Non-pigmented ciliary epithelial cell (primary cell): Measurements from ENCODE around the gene SLC25A26.
"Not testable (repeated sequence)": the region's sequence is repeated elsewhere in the genome, so short reads cannot be mapped to it uniquely, and the experiment has no call there.

Experiments used
- DNase-seq: peaks from one replicate; pipeline ENCODE4 v3.0.0-alpha.2; 2010; ENCODE audit warnings: low read depth

SLC25A26 gene

GRCh38 chr3:66411474-66411873 lies 190.7 kb downstream of the SLC25A26 start:
- DNase-seq = no peak

- DNase-seq = no peak
Observed at GRCh38 chr3:66411961-66412887, 191.4 kb downstream of the SLC25A26 start.

GRCh38 chr3:66413151-66413751 lies 192.4 kb downstream of the SLC25A26 start:
- no peak for DNase-seq

- DNase-seq = no peak
Observed at GRCh38 chr3:66414846-66415245, 194.0 kb downstream of the SLC25A26 start.

GRCh38 chr3:66415867-66416428 lies 195.1 kb downstream of the SLC25A26 start:
- no peak for DNase-seq

- DNase-seq = no peak
Observed at GRCh38 chr3:66416556-66417304, 195.9 kb downstream of the SLC25A26 start.

GRCh38 chr3:66418475-66418931 lies 197.7 kb downstream of the SLC25A26 start:
- no peak for DNase-seq

- DNase-seq = no peak
Observed at GRCh38 chr3:66419036-66419435, 198.2 kb downstream of the SLC25A26 start.

GRCh38 chr3:66421144-66421543 lies 200.3 kb downstream of the SLC25A26 start:
- not testable (repeated sequence) for DNase-seq

- not testable (repeated sequence) for DNase-seq
Observed at GRCh38 chr3:66421893-66422292, 201.1 kb downstream of the SLC25A26 start.

GRCh38 chr3:66423791-66424190 lies 203.0 kb downstream of the SLC25A26 start:
- DNase-seq = no peak

GRCh38 chr3:66425032-66425431 lies 204.2 kb downstream of the SLC25A26 start:
- DNase-seq = no peak

GRCh38 chr3:66425576-66426114 lies 204.8 kb downstream of the SLC25A26 start:
- no peak for DNase-seq

GRCh38 chr3:66426135-66426534 lies 205.3 kb downstream of the SLC25A26 start:
- DNase-seq = no peak

GRCh38 chr3:66427352-66427751 lies 206.6 kb downstream of the SLC25A26 start:
- DNase-seq = no peak

- no peak for DNase-seq
Observed at GRCh38 chr3:66427951-66428474, 207.2 kb downstream of the SLC25A26 start.
